GM21737 (cell line): ENCODE results near the gene SREK1IP1.

Source experiments
- ATAC-seq: cut with Tn5 transposase; IDR thresholded peaks from one replicate; pipeline ENCODE4 v1.9.1; 2021; ENCODE audit warnings: mild to moderate bottlenecking, moderate library complexity; ENCODE audit not compliant: unreplicated experiment

The SREK1IP1 gene

DNA sequence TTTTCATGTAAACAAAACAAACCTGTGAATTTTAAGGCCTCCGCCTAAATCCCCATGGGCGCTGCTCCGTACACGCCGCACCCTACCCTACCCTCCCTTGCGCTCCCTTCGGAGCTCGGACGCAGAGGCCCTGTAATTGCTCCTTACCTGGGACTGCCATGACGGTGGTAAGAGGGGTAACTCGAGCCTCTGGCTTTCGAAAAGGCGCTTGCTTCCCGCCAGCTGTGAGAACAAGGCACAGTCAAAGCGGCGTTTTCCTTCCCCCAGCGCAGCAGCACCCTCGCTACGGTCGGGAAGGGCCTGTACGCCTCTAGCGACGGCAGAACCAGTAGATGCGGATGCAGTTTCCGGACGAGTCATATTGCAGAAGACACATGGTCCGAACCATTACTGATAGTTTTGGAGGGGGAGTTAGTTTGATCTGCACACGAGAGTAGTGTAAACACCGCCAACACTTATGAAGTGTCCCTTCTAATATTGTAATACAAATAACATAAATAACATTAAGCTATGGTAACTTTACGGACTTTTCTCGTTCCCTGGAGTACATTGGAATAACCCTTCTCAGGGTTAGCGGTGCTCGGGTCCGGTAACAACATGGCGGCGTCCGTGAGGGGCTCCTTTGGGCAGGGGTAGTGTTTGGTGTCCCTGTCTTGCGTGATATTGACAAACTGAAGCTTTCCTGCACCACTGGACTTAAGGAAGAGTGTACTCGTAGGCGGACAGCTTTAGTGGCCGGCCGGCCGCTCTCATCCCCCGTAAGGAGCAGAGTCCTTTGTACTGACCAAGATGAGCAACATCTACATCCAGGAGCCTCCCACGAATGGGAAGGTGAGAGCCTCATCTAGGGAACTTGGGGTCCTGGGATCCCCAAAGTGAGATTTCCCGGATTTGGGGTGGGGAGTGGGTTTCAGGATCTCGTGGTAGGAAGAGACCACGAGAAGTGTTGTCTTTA, at the start of gene SREK1IP1, which contains the start of gene CWC27:
Gene SREK1IP1, minus strand, starts transcription at position 334 of the 955 bp plus-strand sequence. Its CDS starts 174 bp downstream, at position 160.
Gene CWC27, plus strand, starts transcription at position 573 of the 955 bp plus-strand sequence. Its CDS starts 217 bp downstream, at position 790.
- peak; percentile 98 for ATAC-seq

DNA sequence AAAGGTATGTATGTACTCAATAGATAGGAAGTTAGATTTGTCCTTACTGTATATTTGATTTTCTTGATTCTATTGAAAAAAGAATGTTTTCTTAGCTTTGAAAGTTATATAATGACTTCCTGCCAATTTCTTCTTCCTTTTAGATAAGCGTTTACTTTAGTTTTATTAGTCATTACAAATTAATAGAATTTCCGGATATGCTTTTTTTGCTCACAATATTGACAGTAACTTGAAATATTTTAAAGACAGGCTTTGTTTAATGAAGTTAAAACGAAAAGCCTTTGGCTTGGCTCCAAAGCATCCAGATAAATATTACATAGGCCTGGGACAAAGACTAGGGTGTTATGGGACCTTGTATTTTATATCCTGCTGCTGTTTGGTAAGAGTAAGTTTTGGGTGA, 49.8 kb upstream of the SREK1IP1 start:
- no peak for ATAC-seq

DNA sequence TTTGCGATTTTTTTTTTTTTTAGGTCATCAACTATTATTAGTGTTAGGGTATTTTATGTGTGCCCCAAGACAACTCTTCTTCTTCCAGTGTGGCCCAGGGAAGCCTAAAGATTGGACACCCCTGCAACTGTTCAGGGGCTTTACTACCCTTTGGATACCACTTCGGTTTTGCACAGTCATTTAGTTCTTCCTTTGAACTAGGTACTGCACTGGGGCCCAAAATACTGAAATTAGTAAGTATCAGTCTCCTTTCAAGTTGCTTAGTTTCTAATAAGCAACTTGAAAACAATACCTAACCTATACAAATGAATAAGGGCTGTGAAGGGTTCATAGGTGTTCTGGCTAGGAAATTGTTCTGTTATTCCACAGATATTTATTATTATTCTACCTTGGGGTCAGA, 45.6 kb upstream of the SREK1IP1 start:
- peak; percentile 87 for ATAC-seq

DNA sequence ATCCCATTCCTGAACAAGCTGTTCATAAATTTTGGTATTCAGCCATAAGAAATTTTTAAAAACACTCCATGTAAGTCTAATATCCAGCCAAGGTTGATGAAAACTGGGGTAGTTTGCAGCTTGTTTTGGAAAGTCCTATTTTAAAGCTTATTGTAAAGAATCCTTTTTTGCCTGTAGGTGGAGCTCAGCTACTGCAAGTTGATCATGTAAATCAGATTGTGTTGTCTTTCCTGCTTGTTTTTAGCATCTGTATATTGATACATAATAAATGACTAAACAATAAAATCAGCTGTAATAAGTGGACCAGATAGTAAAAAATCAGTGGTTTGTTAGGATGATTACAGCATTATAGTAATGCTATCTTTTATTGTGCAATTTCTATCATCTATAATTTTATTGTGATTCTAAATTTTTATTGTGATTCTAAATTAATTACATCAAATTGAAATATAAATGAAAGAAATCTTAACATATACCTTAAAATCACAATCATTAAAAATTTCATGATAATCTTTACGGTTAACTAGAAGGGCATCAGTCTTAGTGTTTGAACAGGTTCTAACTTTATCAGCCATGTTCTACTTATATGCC, 42.7 kb upstream of the SREK1IP1 start:
- ATAC-seq: no peak

DNA sequence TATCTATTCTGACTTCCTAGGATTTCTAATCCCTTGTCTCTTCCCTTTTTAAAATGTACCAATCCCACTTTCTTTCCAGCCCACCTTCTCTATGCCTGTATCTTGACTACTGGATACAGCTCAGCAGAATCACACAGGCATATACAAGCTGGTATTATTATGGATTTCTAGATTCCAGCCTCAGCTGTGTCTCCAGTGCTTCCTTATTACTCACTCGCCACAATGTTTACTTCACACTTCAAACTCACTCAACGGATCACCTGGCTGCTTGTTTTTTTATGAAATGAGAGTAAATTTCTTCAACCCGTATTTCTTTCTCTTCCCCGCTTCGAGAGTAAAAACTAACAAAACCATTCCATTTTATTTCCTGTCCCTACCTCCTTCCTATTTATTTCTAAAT, 39.0 kb upstream of the SREK1IP1 start:
- no peak for ATAC-seq

DNA sequence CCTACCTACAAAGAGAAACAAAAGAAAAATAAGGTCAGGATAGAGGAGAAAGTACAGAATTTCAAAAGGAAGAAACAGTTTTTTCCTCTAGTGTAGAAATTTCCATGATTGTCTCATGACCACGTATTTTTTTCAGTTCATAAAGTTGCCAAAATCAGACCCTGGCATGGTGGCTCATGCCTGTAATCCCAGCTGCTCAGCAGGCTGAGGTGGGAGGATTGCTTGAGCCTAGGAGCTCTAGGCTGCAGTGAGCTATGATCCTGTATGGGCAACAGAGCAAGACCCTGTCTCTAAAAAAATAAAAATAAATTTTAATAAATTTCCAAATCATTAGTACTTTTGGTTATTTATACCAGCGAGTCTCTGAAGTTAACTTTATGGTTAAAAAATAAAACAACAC, 38.0 kb upstream of the SREK1IP1 start:
- no peak for ATAC-seq

DNA sequence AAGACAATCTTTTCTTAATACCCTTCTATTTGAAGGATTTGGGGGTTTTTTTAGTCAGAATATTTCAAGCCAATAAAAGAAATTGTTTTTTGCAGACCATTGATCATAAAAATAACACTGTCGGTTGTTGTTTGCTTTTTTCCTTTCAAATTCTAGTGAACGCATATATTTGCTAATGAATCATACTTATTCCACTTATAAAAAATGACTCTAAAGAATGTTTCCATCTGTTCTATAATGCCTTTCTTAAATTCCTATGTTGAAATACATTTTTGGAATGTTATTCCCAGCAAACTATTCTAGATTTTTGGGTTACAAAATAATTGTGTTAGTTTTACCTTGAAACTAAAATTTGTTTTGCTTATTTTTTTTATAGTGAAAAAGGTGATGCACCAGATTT, 32.4 kb upstream of the SREK1IP1 start:
- no peak for ATAC-seq

DNA sequence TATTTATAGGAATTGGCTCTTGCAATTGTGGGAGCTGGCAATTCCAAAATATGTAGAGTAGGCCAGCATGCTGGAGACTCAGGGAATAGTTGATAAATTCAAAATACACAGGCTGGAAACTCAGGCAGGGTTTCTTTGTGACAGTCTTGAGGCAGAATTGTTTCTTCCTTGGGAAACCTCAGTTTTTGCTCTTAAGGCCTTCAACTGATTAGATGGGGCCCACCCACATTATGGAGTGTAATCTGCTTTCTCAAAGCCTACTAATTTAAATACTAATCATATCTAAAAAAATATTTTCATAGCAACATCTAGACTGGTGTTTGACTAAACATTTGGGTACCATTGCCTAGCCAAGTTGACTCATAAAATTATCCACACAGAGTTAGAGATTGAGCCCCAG, 27.8 kb upstream of the SREK1IP1 start:
- ATAC-seq: no peak

DNA sequence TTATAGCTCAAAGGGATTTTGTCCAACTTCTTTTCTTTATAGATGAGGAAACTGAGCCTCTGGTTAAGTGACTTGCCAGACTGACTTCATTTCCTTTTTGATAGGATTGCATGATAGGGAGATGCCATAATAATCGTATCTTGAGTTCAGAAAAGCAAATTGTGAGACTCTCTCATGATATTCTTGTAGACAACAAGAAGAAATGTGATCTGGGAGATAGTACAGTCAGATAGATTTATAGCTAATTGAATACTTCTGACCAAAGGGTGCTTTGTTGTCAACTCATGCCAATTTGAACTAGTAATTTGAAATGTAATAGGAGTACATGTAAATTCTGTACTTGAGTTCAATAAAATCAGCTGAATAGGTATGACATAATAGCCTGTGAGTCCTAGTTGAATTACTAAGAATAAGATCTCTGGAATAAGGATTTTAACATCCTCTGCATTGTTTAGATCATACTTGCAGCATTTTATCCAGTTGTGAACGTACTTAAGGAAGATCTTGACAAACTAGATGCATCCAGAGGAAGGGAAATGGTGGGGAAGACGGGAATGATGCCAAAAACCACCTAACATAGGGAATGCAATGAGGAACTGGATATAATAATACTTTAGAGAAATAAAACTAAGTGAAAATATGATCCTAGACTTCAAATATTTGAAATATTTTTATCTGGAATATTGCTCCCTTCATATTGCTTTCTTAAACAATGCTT, 25.7 kb upstream of the SREK1IP1 start:
- no peak for ATAC-seq

DNA sequence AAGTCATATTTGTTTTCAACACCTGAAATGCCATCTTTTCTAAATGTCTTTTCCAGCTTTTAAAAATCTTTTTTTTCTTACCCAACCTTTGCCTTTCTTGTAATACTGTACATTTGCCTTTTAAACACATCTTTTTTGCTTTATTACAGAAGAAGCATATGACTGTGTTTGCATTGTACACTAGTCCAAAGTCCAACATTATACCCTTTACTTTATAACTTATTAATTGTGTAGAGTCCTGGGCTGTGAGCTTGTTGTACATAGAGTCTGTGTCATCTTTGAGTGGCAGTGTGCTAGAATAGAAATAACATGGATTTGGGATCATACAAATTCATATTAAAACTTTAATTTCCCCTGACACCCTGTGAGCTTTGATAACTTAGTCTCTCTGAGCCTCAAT, 24.0 kb upstream of the SREK1IP1 start:
- ATAC-seq: no peak

DNA sequence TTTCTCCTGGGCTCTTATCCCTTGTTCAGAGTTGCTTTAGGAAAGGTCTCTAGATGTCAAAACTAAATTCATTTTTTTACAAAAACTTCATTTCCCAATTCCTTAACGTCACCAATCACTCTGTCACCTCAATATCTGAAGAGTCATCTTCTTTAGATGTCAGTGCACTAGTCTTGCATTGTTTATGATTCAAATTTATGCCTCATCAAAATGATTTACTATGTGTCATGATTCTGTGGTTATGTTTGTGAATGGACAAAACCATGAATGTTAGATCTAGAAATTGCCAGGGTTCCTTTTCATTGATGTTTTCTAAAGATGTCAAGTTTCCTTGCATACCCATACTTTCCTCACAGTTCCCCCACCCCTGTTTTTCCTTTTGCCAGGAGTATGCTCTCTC, 21.7 kb upstream of the SREK1IP1 start:
- ATAC-seq: no peak

DNA sequence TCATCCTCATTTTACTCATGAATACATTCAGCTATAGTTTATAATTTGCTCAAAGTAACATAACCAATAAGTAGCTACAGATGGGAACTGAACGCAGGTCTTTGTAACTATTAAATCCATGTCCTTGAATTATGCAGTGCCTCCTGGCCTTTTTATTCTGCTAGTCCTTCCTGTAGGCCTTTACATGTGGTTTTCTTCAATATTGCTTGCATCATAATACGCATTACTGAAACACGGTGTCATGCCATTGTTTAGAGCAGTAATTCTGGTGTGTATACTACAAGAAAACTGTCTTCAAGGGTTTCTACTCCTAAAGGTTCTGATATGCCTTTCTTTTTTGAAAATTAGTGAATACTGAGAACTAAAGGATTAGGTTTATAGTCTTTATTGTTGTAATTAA, 21.0 kb upstream of the SREK1IP1 start:
- no peak for ATAC-seq

DNA sequence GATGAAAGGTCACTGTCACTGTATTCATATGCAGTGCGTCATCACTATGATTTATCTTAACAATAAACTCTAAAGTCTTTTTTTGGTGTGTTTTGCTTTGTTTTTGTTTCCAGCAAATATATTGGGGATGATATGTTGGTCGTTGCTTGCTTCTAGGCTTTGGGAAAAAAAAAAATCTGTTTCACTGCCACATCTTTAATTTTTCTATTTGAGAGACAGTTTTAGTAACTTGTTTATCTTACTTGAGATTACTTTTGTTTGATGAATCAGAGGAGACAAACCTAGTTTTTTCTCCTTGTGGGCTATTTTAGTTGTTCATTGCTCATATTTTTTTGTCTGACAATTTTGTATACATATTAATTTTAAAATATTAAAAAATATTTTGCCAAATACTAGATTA, 19.7 kb upstream of the SREK1IP1 start:
- ATAC-seq: no peak

DNA sequence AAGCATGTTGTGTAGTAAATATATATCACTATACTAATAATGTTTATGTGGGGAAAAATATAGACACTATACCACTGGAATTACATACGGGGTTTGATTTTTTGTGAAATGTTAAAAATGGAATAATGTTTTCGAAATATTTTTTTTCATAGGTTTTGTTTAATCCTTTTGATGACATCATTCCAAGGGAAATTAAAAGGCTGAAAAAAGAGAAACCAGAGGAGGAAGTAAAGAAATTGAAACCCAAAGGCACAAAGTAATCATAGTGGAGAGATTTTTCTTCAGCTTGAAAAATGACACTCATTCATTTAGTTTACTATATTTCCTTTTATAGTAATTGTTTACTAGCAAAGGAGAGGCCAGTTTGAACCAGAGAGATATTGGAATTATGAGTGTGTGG, 17.9 kb upstream of the SREK1IP1 start:
- no peak for ATAC-seq

DNA sequence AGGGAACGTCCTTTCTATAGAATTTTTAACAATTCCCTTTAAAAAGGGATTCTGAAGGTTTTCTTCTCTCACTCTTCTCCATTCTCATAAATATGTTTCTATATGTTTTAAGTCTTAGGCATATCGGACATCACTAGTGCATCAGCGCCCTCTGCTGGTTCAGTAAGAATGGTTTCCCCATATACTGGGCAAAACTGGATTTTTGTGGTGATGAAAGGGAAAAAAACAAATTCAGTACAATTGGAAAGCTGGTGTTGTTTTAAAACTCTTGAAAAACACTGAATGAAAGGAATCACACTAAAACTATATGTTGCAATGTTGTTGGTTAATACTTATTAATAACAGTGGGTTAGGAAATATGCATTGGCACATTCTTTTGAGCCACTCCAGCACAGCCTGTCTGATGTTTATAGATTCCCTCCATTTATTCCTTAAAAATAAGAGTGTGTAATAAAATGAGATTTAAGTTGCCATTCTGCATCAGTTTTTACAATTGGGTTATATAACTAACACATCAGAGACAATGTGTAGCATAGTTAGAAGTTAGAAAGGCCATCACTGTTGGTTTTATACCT, 16.0 kb upstream of the SREK1IP1 start:
- ATAC-seq: peak; percentile 74

DNA sequence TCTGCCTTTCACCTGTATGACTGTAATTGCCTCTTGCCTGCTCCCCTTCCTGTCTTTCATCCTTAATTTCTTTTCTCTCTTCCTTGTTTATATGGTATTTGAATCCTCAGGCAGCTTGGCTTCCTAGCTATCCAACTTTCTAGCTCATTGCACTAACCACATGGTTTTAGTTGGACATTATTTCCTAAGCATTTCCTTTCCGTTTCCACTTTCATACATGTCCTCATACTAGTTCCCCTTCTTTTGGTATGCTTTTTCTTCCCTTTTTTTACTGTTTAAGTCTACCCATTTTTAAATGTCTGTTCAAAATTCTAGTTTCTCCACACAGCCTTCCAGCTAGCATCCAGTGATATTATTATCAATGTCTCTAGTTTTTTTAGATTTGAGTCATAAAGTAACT, 6.8 kb upstream of the SREK1IP1 start:
- ATAC-seq: no peak

DNA sequence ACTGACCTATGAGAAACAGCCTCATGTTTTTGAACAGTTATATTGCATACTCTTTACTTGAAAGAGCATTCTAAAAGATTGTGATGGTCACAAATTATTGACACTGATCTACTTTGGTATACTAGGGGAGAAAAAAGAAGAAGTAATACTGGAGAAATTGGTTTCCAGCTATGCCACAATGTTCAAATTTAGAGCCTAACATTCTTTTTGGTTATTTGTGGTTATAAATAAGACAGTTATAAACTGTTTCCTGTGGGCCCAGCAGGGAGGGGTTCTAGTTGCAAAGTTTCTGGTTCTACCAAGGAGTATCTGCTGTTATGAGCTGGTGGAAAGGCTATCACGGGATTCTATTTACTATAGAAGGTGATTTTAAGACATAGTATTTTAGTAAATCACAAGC, 5.0 kb upstream of the SREK1IP1 start:
- no peak for ATAC-seq

DNA sequence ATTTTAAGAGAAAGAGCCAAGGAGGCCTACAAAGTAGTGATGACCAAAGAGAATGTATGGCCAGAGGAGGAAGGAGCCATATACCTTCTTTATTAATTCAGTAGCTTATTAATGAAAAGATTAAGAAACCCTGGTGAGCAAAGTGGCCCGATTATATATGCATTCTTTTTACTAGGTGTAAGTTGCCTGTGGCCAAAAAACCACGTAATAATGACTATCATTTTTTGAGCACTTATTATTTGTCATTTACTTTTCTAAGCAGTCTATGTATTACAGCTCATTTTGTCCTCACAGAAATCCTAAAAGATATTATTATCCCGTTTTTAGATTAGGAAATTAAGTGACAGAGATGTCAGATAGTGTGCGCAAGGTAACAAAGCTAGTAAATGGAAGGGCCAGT, 3.2 kb upstream of the SREK1IP1 start:
- ATAC-seq: no peak

DNA sequence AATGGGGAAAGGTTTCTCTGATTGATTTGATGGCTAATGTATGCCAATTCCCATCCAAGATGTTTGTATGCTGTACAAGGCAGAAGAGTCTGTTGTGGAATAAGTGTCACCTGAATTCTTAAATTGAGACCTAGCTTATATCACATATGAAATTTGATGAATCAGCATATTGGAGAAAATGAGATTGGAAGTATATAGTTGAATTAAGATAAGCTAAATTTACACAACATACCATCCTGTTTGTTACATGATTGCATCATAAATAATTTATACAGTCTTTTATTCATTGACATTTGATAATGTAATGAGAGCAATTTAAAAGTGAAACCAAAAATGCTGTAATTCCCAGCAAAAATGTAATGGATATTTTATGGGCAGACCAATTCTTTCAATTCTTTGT, 1.4 kb upstream of the SREK1IP1 start:
- no peak for ATAC-seq

DNA sequence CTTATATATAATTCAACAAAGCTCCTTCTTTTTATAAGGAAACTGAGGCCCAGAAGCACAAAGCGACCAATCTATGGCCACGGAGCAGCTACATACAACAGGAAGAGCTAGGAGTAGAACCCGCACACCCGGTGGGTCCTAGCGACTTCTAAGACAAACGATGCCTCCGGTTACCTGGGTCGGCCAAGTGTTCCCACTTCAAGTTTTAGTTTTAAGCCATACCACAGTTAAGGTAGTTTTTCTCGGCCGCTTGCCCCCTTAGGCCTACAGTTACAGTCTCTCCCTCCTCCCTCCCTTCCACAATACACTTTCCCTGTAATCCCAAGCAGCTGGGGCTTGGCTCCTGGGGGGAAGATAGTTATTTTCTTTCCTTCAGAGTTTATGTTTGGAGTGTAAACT, 533 bp downstream of the SREK1IP1 start:
- ATAC-seq: peak; percentile 8

DNA sequence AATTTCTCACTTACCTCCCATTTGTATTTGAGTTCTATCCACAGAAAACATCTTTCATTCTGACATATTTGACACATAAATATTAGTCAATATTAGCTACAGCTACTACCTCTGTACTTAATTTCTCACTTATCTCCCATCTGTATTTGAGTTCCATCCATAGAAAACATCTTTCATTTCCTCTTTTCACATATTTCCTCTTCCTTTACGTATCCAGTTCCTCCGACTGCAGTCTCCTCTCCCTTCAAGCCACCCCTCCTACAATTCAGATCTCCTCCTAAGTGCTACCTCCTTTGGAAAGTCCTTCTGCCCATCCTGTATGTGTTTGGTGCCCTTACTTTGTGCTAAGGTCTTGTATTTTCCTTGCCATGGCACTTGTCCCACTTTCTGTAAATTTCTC, 1.6 kb downstream of the SREK1IP1 start:
- ATAC-seq: no peak
